Measurements from ENCODE around the gene TNIP2.

TNIP2 gene

GRCh38 chr4:2755821-2756690 lies at the start of gene TNIP2:
Gene TNIP2, minus strand, starts transcription at chr4:2756336. Its CDS starts 47 bp downstream, at chr4:2756289.
- peak; percentile 24 for DNase-seq (ENCODE audit: low read depth)

- DNase-seq (ENCODE audit: low read depth) = no peak
These were observed 48.9 kb upstream of the TNIP2 start for GRCh38 chr4:2804973-2805501.

GRCh38 chr4:2804449-2804972 lies 48.4 kb upstream of the TNIP2 start:
- no peak for DNase-seq (ENCODE audit: low read depth)

GRCh38 chr4:2803624-2804448 lies 47.7 kb upstream of the TNIP2 start:
- no peak for DNase-seq (ENCODE audit: low read depth)

- no peak for DNase-seq (ENCODE audit: low read depth)
These were observed 46.7 kb upstream of the TNIP2 start for GRCh38 chr4:2802618-2803531.

- DNase-seq (ENCODE audit: low read depth) = no peak
These were observed 44.8 kb upstream of the TNIP2 start for GRCh38 chr4:2800691-2801596.

GRCh38 chr4:2799971-2800690 lies 44.0 kb upstream of the TNIP2 start:
- no peak for DNase-seq (ENCODE audit: low read depth)

GRCh38 chr4:2799224-2799911 lies 43.2 kb upstream of the TNIP2 start:
- DNase-seq (ENCODE audit: low read depth) = no peak

- DNase-seq (ENCODE audit: low read depth) = no peak
These were observed 42.5 kb upstream of the TNIP2 start for GRCh38 chr4:2798399-2799223.

GRCh38 chr4:2797545-2798305 lies 41.6 kb upstream of the TNIP2 start:
- DNase-seq (ENCODE audit: low read depth) = no peak

- no peak for DNase-seq (ENCODE audit: low read depth)
These were observed 40.9 kb upstream of the TNIP2 start for GRCh38 chr4:2796849-2797544.

GRCh38 chr4:2795893-2796848 lies 40.0 kb upstream of the TNIP2 start:
- DNase-seq (ENCODE audit: low read depth) = peak; percentile 28

- DNase-seq (ENCODE audit: low read depth) = no peak
These were observed 39.3 kb upstream of the TNIP2 start for GRCh38 chr4:2795300-2795892.

- no peak for DNase-seq (ENCODE audit: low read depth)
These were observed 38.6 kb upstream of the TNIP2 start for GRCh38 chr4:2794486-2795299.

Data from HS-5 (cell line).